ENCODE measurements around the gene AIG1. TPM values are rescaled to one million over a fixed set of nuclear protein-coding genes. Genes with fewer than 3 reads are reported as not detected.
A peak's percentile ranks its signal among the peaks of the same experiment; 100 is the strongest.

The AIG1 gene
- total and polyA plus RNA-seq, 2 donors (not counting 1 experiment from before 2014, with no cell fraction given), result 40.6 to 42.2 TPM

DNA sequence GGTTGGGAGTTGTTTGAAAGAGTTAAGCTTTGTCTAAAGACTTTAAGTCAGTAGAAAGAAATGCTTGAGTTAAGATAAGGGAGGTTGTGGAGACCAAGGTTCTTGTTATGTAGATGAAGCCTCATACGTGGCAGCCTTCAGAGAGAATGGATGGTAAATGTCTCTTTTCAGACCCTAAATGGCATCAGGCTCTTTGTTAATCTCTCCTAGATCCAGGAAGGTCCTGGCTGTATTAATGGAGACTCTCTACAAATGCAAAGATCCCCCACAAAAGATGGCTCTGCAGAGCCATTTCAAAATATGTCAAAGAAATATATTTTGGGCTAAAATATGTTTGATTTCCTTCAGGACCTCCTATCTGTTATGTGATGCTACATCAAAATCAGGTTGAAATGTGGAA lies 228.2 kb downstream of the AIG1 start:
- Histone ChIP-seq H3K4me1 (ENCODE audit: control insufficient read depth, extremely low read depth, insufficient read depth, low read length) (peaks cover 2% of the 10 kb centered on the region), H3K27ac (ENCODE audit: insufficient read depth, low read length) (no peak overlapping the region), H3K9me3 (ENCODE audit: control insufficient read depth, insufficient read depth, low read depth, low read length) (no peaks in the 10 kb centered on the region), H3K4me2 (ENCODE audit: extremely low read depth, insufficient read depth, low read length) (no peak overlapping the region), H3K79me2 (ENCODE audit: control insufficient read depth, insufficient read depth, low read length) (no peaks in the 10 kb centered on the region), H3K4me3 (replicated peaks in 1 of 4; ENCODE audit: control extremely low read depth in 1 of 4, insufficient read depth in 1 of 4, low read depth in 3 of 4, low read length in 4 of 4) (no peak overlapping the region), H3K9ac (ENCODE audit: insufficient read depth, low read length) (no peak overlapping the region), H3K36me3 (ENCODE audit: control insufficient read depth, insufficient read depth, low read length) (no peaks in the 10 kb centered on the region), H4K20me1 (ENCODE audit: control insufficient read depth, extremely low read depth, insufficient read depth, low read length) (no peaks in the 10 kb centered on the region), H2AFZ (ENCODE audit: low read length) (no peak overlapping the region), H3K27me3 (ENCODE audit: control insufficient read depth, insufficient read depth, low read length) (no peaks in the 10 kb centered on the region)
- no peak for DNase-seq (ENCODE audit: low read depth in 2 of 2)
- TF ChIP-seq EZH2 (IDR thresholded peaks at IDR 0.05; ENCODE audit: low read length, missing control alignments) (no peak), CTCF (conservative IDR thresholded peaks at IDR 0.05 in 1 of 2, IDR thresholded peaks at IDR 0.05 in 1 of 2; ENCODE audit: low read depth in 1 of 2, low read length in 2 of 2) (no peak)

GRCh38 chr6:143290206-143290605 lies 229.5 kb downstream of the AIG1 start:
- Histone ChIP-seq H2AFZ (ENCODE audit: low read length) (no peak overlapping the region), H3K27me3 (ENCODE audit: control insufficient read depth, insufficient read depth, low read length) (no peaks in the 10 kb centered on the region), H3K27ac (ENCODE audit: insufficient read depth, low read length) (no peak overlapping the region), H3K4me2 (ENCODE audit: extremely low read depth, insufficient read depth, low read length) (no peak overlapping the region), H3K4me3 (replicated peaks in 1 of 4; ENCODE audit: control extremely low read depth in 1 of 4, insufficient read depth in 1 of 4, low read depth in 3 of 4, low read length in 4 of 4) (no peak overlapping the region), H3K9me3 (ENCODE audit: control insufficient read depth, insufficient read depth, low read depth, low read length) (no peaks in the 10 kb centered on the region), H3K79me2 (ENCODE audit: control insufficient read depth, insufficient read depth, low read length) (no peaks in the 10 kb centered on the region), H4K20me1 (ENCODE audit: control insufficient read depth, extremely low read depth, insufficient read depth, low read length) (no peaks in the 10 kb centered on the region), H3K36me3 (ENCODE audit: control insufficient read depth, insufficient read depth, low read length) (no peaks in the 10 kb centered on the region), H3K9ac (ENCODE audit: insufficient read depth, low read length) (no peak overlapping the region), H3K4me1 (ENCODE audit: control insufficient read depth, extremely low read depth, insufficient read depth, low read length) (peaks cover 2% of the 10 kb centered on the region)
- DNase-seq (ENCODE audit: low read depth in 2 of 2), result no peak
- TF ChIP-seq CTCF (conservative IDR thresholded peaks at IDR 0.05 in 1 of 2, IDR thresholded peaks at IDR 0.05 in 1 of 2; ENCODE audit: low read depth in 1 of 2, low read length in 2 of 2), result no peak
- no peak for TF ChIP-seq EZH2 (IDR thresholded peaks at IDR 0.05; ENCODE audit: low read length, missing control alignments)

- no peak overlapping the region for H3K4me3 ChIP-seq (replicated peaks in 1 of 4; ENCODE audit: control extremely low read depth in 1 of 4, insufficient read depth in 1 of 4, low read depth in 3 of 4, low read length in 4 of 4)
- no peaks in the 10 kb centered on the region for H4K20me1 ChIP-seq (ENCODE audit: control insufficient read depth, extremely low read depth, insufficient read depth, low read length)
- no peaks in the 10 kb centered on the region for H3K27me3 ChIP-seq (ENCODE audit: control insufficient read depth, insufficient read depth, low read length)
- no peaks in the 10 kb centered on the region for H3K36me3 ChIP-seq (ENCODE audit: control insufficient read depth, insufficient read depth, low read length)
- TF ChIP-seq EZH2 (IDR thresholded peaks at IDR 0.05; ENCODE audit: low read length, missing control alignments) (no peak), CTCF (conservative IDR thresholded peaks at IDR 0.05 in 1 of 2, IDR thresholded peaks at IDR 0.05 in 1 of 2; ENCODE audit: low read depth in 1 of 2, low read length in 2 of 2) (no peak)
- DNase-seq (ENCODE audit: low read depth in 2 of 2), result peak in 1 of 2 donors; percentile 43
- H3K9me3 ChIP-seq (ENCODE audit: control insufficient read depth, insufficient read depth, low read depth, low read length), result no peaks in the 10 kb centered on the region
- H3K27ac ChIP-seq (ENCODE audit: insufficient read depth, low read length), result no peak overlapping the region
- H2AFZ ChIP-seq (ENCODE audit: low read length), result no peak overlapping the region
- H3K4me2 ChIP-seq (ENCODE audit: extremely low read depth, insufficient read depth, low read length), result no peak overlapping the region
- H3K4me1 ChIP-seq (ENCODE audit: control insufficient read depth, extremely low read depth, insufficient read depth, low read length), result no peaks in the 10 kb centered on the region
- H3K9ac ChIP-seq (ENCODE audit: insufficient read depth, low read length), result no peak overlapping the region
- no peaks in the 10 kb centered on the region for H3K79me2 ChIP-seq (ENCODE audit: control insufficient read depth, insufficient read depth, low read length)
These were observed 232.8 kb downstream of the AIG1 start for GRCh38 chr6:143293523-143293922.
